SIG-M5 treated with dmso at 0.1 percent for 504 hours (cell line): ENCODE measurements around the gene CRYGN.

Source experiments
- DNase-seq: peaks from one replicate; lab custom pipeline; 2025; ENCODE audit not compliant: unreplicated experiment; lab: John Stamatoyannopoulos, UW

The CRYGN gene

GRCh38 chr7:151427705-151428377 is 12.1 kb downstream of the CRYGN start:
- no peak for DNase-seq

GRCh38 chr7:151426904-151427704 is 12.8 kb downstream of the CRYGN start:
- DNase-seq, result no peak

- no peak for DNase-seq
Observed at GRCh38 chr7:151426441-151426903, 13.5 kb downstream of the CRYGN start.

GRCh38 chr7:151425670-151426440 is 14.1 kb downstream of the CRYGN start:
- no peak for DNase-seq

- no peak for DNase-seq
Observed at GRCh38 chr7:151424799-151425198, 15.1 kb downstream of the CRYGN start.

GRCh38 chr7:151423936-151424335 is 16.0 kb downstream of the CRYGN start:
- no peak for DNase-seq

- DNase-seq, result no peak
Observed at GRCh38 chr7:151423226-151423625, 16.7 kb downstream of the CRYGN start.

GRCh38 chr7:151422212-151422611 is 17.7 kb downstream of the CRYGN start:
- no peak for DNase-seq

- no peak for DNase-seq
Observed at GRCh38 chr7:151420144-151420543, 19.8 kb downstream of the CRYGN start.

- no peak for DNase-seq
Observed at GRCh38 chr7:151416941-151417315, 23.0 kb downstream of the CRYGN start.

GRCh38 chr7:151416112-151416940 is 23.6 kb downstream of the CRYGN start:
- peak; percentile 59 for DNase-seq

- peak; percentile 92 for DNase-seq
Observed at GRCh38 chr7:151415375-151416105, 24.4 kb downstream of the CRYGN start.

GRCh38 chr7:151413241-151413640 is 26.7 kb downstream of the CRYGN start:
- no peak for DNase-seq

GRCh38 chr7:151412318-151412717 is 27.6 kb downstream of the CRYGN start:
- DNase-seq, result no peak

GRCh38 chr7:151411551-151411950 is 28.4 kb downstream of the CRYGN start:
- peak; percentile 78 for DNase-seq

- no peak for DNase-seq
Observed at GRCh38 chr7:151410405-151411390, 29.2 kb downstream of the CRYGN start.

- no peak for DNase-seq
Observed at GRCh38 chr7:151409667-151410404, 30.1 kb downstream of the CRYGN start, which contains the start of gene WDR86. TSS of gene WDR86 (minus strand) at chr7:151410038. CDS start at chr7:151409589, 449 bp downstream.
